HG03460 (cell line): Measurements from ENCODE around the gene UCHL1.
"Not testable (repeated sequence)": the region's sequence is repeated elsewhere in the genome, so short reads cannot be mapped to it uniquely, and the experiment has no call there.

ENCODE experiments used
- ATAC-seq: cut with Tn5 transposase; IDR thresholded peaks from one replicate; pipeline ENCODE4 v1.9.1; 2021; ENCODE audit not compliant: unreplicated experiment

The UCHL1 gene

DNA sequence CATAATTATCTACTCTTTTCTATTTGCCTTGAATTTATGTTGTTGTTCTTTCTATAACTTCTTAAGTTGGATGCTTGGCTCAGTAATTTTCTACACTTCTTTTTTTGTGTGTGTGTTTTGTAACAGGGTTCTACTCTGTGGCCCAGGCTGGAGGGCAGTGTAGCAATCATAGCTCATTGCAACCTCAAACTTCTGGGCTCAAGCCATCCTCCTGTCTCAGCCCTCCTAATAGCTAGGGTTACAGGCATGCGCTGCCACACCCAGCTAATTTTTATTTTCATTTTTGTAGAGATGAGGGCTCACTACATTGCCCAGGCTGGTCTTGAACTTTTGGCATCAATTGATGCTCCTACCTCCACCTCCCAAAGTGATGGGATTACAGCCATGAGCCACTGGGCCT lies 20.7 kb upstream of the UCHL1 start:
- no peak for ATAC-seq

- no peak for ATAC-seq
Observed at GRCh38 chr4:41236508-41236907, 20.2 kb upstream of the UCHL1 start.

- ATAC-seq, result no peak
Observed at GRCh38 chr4:41241919-41242318, 14.8 kb upstream of the UCHL1 start.

GRCh38 chr4:41245983-41246382 lies 10.7 kb upstream of the UCHL1 start:
- no peak for ATAC-seq

DNA sequence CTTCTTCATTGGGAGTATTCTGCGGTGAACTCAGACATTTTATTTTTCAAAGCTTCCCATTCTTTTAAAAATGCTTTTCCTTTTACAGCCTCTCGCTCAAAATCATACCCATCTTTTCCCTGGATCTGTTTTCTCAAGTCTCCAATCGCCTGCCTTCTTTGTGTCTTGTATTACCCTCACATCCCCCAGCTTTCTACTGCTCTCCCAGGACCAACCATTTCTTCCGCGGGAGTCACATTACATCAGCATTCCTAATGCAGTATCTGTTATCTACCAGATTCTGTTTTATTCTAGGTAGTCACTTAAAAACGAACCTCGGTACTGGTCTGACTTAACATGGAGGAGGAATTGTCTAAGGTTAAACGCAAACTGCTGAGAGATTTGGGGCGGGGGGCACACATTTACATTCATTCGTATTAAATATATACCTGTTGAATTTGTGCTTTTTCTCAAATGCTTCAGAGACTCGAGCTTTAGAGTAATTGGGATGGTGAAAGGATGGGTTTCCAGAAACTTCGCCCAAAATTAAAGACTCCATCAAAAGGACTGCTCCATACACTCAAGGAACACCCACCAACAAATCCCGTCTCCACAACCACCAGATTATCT lies 493 bp upstream of the UCHL1 start:
- ATAC-seq, result no peak

DNA sequence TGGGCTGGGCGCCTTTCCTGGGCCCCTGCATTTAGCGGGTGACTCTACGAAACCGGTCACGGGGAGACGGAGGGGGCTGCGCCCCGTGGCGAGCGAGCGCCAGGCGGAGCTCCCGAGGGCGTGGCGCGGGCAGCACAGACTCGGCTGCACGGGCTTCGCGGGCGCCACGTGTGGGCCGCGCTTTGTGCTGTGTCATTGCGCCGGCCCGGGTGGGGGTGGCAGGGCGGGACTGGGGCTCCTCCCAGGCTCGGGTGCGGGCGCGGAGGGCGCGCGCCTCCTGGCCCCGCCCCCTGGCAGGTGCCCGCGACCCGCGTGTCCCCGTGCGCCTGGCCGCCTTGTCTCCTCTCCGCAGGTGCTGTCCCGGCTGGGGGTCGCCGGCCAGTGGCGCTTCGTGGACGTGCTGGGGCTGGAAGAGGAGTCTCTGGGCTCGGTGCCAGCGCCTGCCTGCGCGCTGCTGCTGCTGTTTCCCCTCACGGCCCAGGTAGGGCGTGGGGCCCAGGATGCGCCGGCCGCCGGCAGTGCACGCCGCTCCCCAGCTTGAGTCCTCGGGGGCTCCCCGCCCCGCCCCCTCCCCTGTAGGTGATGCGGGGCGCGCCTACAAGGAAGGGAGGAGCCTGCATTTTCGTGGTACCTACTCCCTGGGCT lies 651 bp downstream of the UCHL1 start:
- peak; percentile 45 for ATAC-seq

GRCh38 chr4:41257906-41258305 lies 1.2 kb downstream of the UCHL1 start:
- no peak for ATAC-seq

- no peak for ATAC-seq
Observed at GRCh38 chr4:41258783-41259182, 2.1 kb downstream of the UCHL1 start.

- no peak for ATAC-seq
Observed at GRCh38 chr4:41260116-41260733, 3.5 kb downstream of the UCHL1 start.

- ATAC-seq, result no peak
Observed at GRCh38 chr4:41262198-41262597, 5.5 kb downstream of the UCHL1 start.

DNA sequence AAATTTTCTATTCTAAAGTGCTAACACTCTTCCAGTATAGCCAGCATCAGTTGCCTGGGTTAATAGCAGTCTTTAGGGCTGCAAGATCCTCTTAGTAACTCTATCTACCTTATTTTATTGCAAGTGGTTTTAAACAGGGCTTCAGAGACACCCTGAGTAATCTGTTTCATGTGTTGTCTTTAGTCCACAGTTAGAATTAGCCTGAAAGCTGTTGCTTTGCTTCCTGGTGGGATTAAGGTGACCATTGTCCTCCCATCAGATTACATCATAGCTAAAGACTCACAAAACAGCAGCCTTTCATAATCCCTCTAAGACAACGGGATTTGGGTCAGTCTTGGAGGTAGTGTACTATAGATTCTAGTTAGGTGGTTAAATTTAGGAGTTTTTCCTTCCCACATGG lies 7.5 kb downstream of the UCHL1 start:
- ATAC-seq, result no peak

DNA sequence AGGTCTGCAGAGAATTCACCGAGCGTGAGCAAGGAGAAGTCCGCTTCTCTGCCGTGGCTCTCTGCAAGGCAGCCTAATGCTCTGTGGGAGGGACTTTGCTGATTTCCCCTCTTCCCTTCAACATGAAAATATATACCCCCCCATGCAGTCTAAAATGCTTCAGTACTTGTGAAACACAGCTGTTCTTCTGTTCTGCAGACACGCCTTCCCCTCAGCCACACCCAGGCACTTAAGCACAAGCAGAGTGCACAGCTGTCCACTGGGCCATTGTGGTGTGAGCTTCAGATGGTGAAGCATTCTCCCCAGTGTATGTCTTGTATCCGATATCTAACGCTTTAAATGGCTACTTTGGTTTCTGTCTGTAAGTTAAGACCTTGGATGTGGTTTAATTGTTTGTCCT lies 11.3 kb downstream of the UCHL1 start:
- ATAC-seq, result no peak

GRCh38 chr4:41268721-41269517 lies 12.2 kb downstream of the UCHL1 start:
- ATAC-seq, result no peak

- ATAC-seq, result no peak
Observed at GRCh38 chr4:41269682-41270081, 13.0 kb downstream of the UCHL1 start.

GRCh38 chr4:41275931-41276330 lies 19.2 kb downstream of the UCHL1 start:
- ATAC-seq, result not testable (repeated sequence)

DNA sequence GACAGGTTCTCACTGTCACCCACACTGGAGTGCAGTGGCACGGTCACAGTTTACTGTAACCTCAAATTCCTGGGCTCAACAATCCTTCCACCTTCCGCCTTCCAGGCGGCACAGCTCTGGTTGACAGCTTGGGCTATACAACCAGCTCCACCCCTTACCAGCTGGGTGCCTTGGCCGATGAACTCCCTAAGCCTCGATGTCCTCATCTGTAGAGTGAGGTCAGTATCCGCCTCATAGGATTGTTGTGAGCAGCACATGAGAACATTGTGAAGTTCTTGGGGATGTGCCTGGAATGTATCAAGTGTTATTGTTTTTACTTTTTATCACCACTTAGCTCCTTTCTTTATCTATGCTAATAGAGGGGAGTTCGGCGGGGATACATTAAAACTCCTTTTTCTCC lies 23.3 kb downstream of the UCHL1 start:
- no peak for ATAC-seq

DNA sequence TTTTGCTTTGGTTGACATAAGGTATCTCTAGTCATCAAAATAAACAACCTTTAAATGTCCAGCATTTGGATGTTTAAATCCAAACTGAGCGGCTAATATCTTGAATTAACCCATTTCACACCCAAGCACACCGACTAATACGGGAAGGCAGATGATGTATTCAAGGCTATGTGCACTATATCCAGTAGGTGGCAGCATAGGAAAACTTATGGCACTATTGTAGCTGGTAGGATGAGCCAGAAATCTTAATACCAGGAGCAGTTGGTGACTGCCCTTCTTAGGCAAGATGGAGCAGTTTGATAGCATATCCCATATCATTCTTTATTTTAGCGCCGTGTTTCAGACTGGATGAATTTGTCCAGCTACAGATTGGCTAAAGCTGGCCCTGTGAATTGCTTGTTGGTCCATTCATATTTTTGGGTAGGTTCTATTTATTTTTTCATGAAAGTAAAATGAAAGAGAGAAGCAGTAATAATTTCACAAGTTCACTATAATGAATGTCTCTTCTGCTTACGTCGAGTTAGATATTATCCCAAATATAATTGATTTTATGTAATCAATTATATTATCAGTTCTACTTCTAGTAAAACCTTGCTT lies 24.4 kb downstream of the UCHL1 start:
- ATAC-seq, result peak; percentile 98

GRCh38 chr4:41282366-41282765 lies 25.6 kb downstream of the UCHL1 start:
- no peak for ATAC-seq

DNA sequence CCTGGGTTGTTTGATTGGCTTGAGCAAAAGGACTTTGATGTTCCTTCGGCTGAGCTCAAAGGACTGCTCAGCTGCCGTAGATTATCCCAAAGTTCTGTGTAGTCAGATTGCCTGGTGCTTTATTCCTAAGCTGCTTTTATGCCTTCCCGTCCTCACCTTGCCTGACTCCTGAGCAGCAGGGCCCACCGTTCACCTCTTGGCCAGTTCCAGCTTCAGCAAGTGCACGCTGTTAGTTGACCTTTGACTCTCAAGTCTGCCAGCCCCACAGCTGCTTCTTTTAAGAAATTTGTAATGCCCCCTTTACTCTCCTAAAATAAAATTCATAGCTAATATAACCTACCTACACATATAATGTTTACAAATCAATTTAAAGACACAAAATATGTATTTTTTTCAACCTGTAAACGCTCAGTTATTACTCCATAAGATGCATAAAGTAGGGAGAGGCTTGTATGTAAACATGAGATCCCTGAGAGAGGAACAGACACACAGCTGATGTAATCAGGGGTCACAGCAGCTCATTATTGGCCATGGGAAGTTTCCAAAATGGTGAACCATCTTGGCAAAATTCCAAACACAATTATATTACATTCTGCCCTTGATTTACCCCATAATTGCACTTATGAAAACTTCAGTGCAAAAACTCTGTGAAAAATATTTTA lies 28.6 kb downstream of the UCHL1 start:
- no peak for ATAC-seq

DNA sequence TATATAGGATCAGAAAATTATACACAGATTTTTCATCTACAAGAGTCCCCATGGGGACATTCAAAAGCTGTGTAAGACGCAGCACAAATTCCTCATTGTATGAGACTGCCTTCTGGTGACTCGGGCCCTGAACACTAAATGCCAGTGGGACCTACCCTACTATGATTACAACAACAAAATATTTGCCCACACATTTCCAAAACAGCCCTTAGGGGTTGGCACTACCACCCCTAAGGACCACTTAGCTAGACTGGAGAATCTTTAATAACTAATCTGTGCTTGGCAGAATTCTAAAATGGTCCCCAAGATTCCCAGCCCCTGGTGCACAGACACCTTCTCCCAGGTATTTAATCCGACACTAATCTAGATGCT lies 29.1 kb downstream of the UCHL1 start:
- ATAC-seq, result no peak

GRCh38 chr4:41287005-41287404 lies 30.3 kb downstream of the UCHL1 start:
- no peak for ATAC-seq
